ENCODE measurements around the gene MGAT4A. TPM values are rescaled to one million over a fixed set of nuclear protein-coding genes. Genes with fewer than 3 reads are reported as not detected.

The MGAT4A gene
- total and polyA plus RNA-seq, 2 donors = 24.4 to 42.9 TPM

Other genes starting within 250 kb of the MGAT4A start
- 47.8 TPM for gene COA5, start 122.6 kb downstream of the MGAT4A start, total RNA-seq
- gene COA5, start 122.6 kb downstream of the MGAT4A start, polyA plus RNA-seq = 114 TPM
- 46.1 TPM for gene UNC50, start 122.5 kb downstream of the MGAT4A start, total RNA-seq
- gene UNC50, start 122.5 kb downstream of the MGAT4A start, polyA plus RNA-seq = 68.5 TPM
- gene CRACDL, start 205.1 kb upstream of the MGAT4A start, total RNA-seq = 1.9 TPM
- 3.6 TPM for gene CRACDL, start 205.1 kb upstream of the MGAT4A start, polyA plus RNA-seq

Measured in thymus (tissue), 2 donors.